Stimulated activated CD4-positive, alpha-beta T cell treated with anti-CD3 and anti-CD28 coated beads, Interleukin-1b, Interleukin-23, amount 100 ng/mL, for 1 hour (primary cell): ENCODE data around the gene ANXA6.
"Not testable (repeated sequence)": the region's sequence is repeated elsewhere in the genome, so short reads cannot be mapped to it uniquely, and the experiment has no call there.

ENCODE experiments used
- DNase-seq, 2 donors: peaks; one replicate each; pipeline ENCODE4 v3.0.0-alpha.2; 2020; ENCODE audit warnings: low read depth in 2 of 2

Gene ANXA6

GRCh38 chr5:151181818-151182523 is 24.4 kb upstream of the ANXA6 start:
- DNase-seq: no peak

GRCh38 chr5:151180291-151180690 is 22.7 kb upstream of the ANXA6 start:
- DNase-seq: no peak

- no peak for DNase-seq
These were observed 21.9 kb upstream of the ANXA6 start for GRCh38 chr5:151179489-151179840.

- DNase-seq: no peak
These were observed 21.4 kb upstream of the ANXA6 start for GRCh38 chr5:151178777-151179488.

GRCh38 chr5:151178372-151178771 is 20.8 kb upstream of the ANXA6 start:
- no peak for DNase-seq

- DNase-seq: not testable (repeated sequence)
These were observed 18.7 kb upstream of the ANXA6 start for GRCh38 chr5:151176268-151176667.

GRCh38 chr5:151174612-151175101 is 17.1 kb upstream of the ANXA6 start:
- DNase-seq: no peak

GRCh38 chr5:151173711-151174611 is 16.4 kb upstream of the ANXA6 start:
- DNase-seq: no peak

- no peak for DNase-seq
These were observed 13.9 kb upstream of the ANXA6 start for GRCh38 chr5:151171529-151171928.

- DNase-seq: no peak
These were observed 11.2 kb upstream of the ANXA6 start for GRCh38 chr5:151168602-151169344.

GRCh38 chr5:151167022-151167421 is 9.4 kb upstream of the ANXA6 start:
- no peak for DNase-seq

- DNase-seq: peak; percentile 60 to 67
These were observed 7.3 kb upstream of the ANXA6 start for GRCh38 chr5:151164687-151165392.

GRCh38 chr5:151162776-151163175 is 5.2 kb upstream of the ANXA6 start:
- no peak for DNase-seq

- no peak for DNase-seq
These were observed 2.2 kb upstream of the ANXA6 start for GRCh38 chr5:151159649-151160373.

GRCh38 chr5:151158287-151158661 is 695 bp upstream of the ANXA6 start:
- DNase-seq: no peak

GRCh38 chr5:151156507-151157420 is 815 bp downstream of the ANXA6 start:
- no peak for DNase-seq

- DNase-seq: no peak
These were observed 1.6 kb downstream of the ANXA6 start for GRCh38 chr5:151155775-151156506.

GRCh38 chr5:151154931-151155774 is 2.4 kb downstream of the ANXA6 start:
- no peak for DNase-seq
